Panc1 (cell line): Measurements from ENCODE around the gene FNDC11. TPM values are rescaled to one million over a fixed set of nuclear protein-coding genes. Genes with fewer than 3 reads are reported as not detected.

Experiments
- ATAC-seq: fragments of 200-7000 bp; cut with Tn5 transposase; 2 replicates; pipeline ENCODE4 v1.9.1; 2020; ENCODE audit warnings: mild to moderate bottlenecking, moderate library complexity
- BruUV-seq: library from RNA; stranded (reverse); fragments of 400-500 nt; replicated peaks from 2 replicates; lab custom pipeline; 2021; lab: Mats Ljungman, UMichigan
- CTCF ChIA-PET: fragments of 300-600 bp; sonication (Branson Sonifier 250); formaldehyde crosslinking; loops from one replicate; lab custom pipeline; 2022; ENCODE audit warnings: antibody characterized with exemption; lab: Charles Lee
- POLR2A ChIA-PET: fragments of 300-600 bp; sonication (Branson Sonifier 250); formaldehyde crosslinking; loops from one replicate; lab custom pipeline; 2022; ENCODE audit warnings: antibody characterized with exemption; lab: Charles Lee
- DNase-seq: peaks from one replicate; pipeline ENCODE4 v3.0.0-alpha.2; 2010; ENCODE audit warnings: low read depth, low spot score
- H3K27ac ChIP-seq: 2 replicates; pipeline ENCODE4 v1.5.1; 2011; ENCODE audit warnings: mild to moderate bottlenecking, low read length, inconsistent platforms
- H3K27me3 ChIP-seq: fragments of 200-500 bp; sonication (Bioruptor generic); 2 replicates; pipeline ENCODE4 v1.6.0; 2014; ENCODE audit warnings: low read length, inconsistent platforms; ENCODE audit not compliant: control insufficient read depth, insufficient read depth
- H3K36me3 ChIP-seq: fragments of 200-500 bp; sonication (Bioruptor generic); 2 replicates; pipeline ENCODE4 v1.5.1; 2014; ENCODE audit warnings: inconsistent platforms, mild to moderate bottlenecking, low read length, moderate library complexity; ENCODE audit not compliant: control insufficient read depth, insufficient read depth
- H3K4me1 ChIP-seq: 2 replicates; pipeline ENCODE4 v1.5.1; 2011; ENCODE audit warnings: inconsistent platforms, mild to moderate bottlenecking, low read length, moderate library complexity; ENCODE audit not compliant: control insufficient read depth, insufficient read depth
- H3K4me3 ChIP-seq, 2 experiments: 2 replicates each; pipeline ENCODE4 v1.5.1; 2011 to 2012; ENCODE audit warnings: low read depth in 2 of 2, low read length in 2 of 2, mild to moderate bottlenecking in 2 of 2, inconsistent platforms in 1 of 2, moderate library complexity in 1 of 2
- H3K9me3 ChIP-seq: fragments of 200-500 bp; sonication (Bioruptor generic); 2 replicates; pipeline ENCODE4 v1.5.1; 2014; ENCODE audit warnings: low read depth, mild to moderate bottlenecking, inconsistent platforms, low read length, moderate library complexity; ENCODE audit not compliant: control insufficient read depth, insufficient read depth
- POLR2AphosphoS5 ChIP-seq: IDR thresholded peaks from 2 replicates; pipeline ENCODE4 v1.6.1; 2012; ENCODE audit warnings: mild to moderate bottlenecking, low read depth, low read length, moderate library complexity
- SIN3A ChIP-seq: IDR thresholded peaks from 2 replicates; pipeline ENCODE4 v1.6.1; 2012; ENCODE audit warnings: low read depth, mild to moderate bottlenecking, low read length, moderate library complexity, borderline replicate concordance; ENCODE audit not compliant: insufficient read depth
- TCF7L2 ChIP-seq: IDR thresholded peaks from 2 replicates; pipeline ENCODE4 v1.6.1; 2011; ENCODE audit warnings: mild to moderate bottlenecking, low read depth, low read length, inconsistent platforms
- in situ Hi-C: cut with HindIII; loops from 2 replicates; pipeline ENCODE4 v1.10.0; 2016; ENCODE audit warnings: low sequenced_read_pairs, low pct_unique_long_range_greater_than_20kb
- intact Hi-C: fragments of 100-400 bp; cut with micrococcal nuclease; formaldehyde crosslinking; loops from one replicate; pipeline ENCODE4 v1.10.0; 2022; ENCODE audit not compliant: unreplicated experiment
- total RNA-seq: library from RNA; stranded (reverse); gene quantifications from one replicate; pipeline ENCODE4 v1.2.1, GENCODE V29; 2021; ENCODE audit not compliant: unreplicated experiment
- TF ChIP-seq, protein P1 (sequence below): fragments of 450-650 bp; IDR thresholded peaks from 2 replicates; pipeline ENCODE4 v1.5.1; 2017; ENCODE audit warnings: mild to moderate bottlenecking
- TF ChIP-seq, protein P2 (sequence below), 2 experiments: IDR thresholded peaks; 2 replicates each; pipeline ENCODE4 v1.6.1; 2011 to 2012; ENCODE audit warnings: low read depth in 2 of 2, control low read depth in 1 of 2, low read length in 1 of 2, mild to moderate bottlenecking in 1 of 2, moderate library complexity in 1 of 2; ENCODE audit not compliant: insufficient read depth in 1 of 2

FNDC11 gene
- total RNA-seq, 1 experiment from 2014 or later: 1.3 TPM

DNA sequence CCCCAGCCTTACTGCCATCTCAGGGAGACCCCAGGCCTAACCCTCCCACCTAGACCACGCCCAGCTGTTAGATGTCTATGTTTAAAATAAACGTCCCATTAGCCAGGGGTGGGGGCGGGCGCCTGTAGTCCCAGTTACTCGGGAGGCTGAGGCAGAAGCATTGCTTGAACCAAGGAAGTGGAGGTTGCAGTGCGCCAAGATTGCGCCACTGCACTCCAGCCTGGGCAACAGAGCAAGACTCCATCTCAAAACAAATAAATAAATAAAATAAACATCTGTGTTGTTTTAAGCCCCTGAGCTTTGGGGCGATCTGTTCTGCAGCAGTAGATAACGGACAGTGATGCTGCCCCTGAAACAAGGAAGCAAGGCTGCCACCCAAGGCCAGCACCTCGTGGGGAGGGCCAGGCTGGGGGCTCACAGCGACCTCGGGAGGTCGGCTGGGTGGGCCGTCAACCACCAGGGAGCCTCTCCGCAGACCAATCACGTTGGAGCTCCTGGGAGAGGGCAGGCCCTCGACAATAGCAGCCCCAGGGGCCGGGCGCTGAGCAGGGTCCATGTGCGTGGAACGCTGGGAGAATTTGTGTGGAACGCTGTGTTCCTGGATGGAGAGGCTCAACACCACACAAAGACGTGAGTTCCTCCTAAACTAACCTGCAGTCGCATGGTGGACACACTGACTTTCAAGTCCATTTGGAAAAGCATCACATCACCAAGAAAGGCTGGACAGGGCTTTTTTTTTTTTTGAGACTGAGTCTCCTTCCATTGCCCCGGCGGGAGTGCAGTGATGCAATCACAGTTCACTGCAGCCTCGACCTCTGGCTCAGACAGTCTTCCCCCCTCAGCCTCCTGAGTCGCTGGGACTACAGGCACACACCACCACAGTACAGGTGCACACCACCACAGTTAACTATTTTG is 21.1 kb downstream of the FNDC11 start:
- ATAC-seq: no peak
- intact Hi-C loops: no loop called here
- no TSS peak for BruUV-seq
- in situ Hi-C loops: no loop called here
- POLR2A ChIA-PET: no interaction called here
- CTCF ChIA-PET: interaction anchor here (0.6 kb wide), 1 partner anchor 26 kb away, joined by 6 read pairs; no protein-coding TSS in a partner anchor
- peaks cover 14% of the 10 kb centered on the region for H3K4me1 ChIP-seq
- no peak for DNase-seq
- no peaks in the 10 kb centered on the region for H3K27me3 ChIP-seq
- H3K36me3 ChIP-seq: peaks cover 3% of the 10 kb centered on the region; the same call in 1 of the 2 replicates
- H3K27ac ChIP-seq: peak overlapping the region; percentile 79
- TF ChIP-seq SIN3A: no peak
- no peak for TF ChIP-seq TCF7L2
- TF ChIP-seq, protein P1, sequence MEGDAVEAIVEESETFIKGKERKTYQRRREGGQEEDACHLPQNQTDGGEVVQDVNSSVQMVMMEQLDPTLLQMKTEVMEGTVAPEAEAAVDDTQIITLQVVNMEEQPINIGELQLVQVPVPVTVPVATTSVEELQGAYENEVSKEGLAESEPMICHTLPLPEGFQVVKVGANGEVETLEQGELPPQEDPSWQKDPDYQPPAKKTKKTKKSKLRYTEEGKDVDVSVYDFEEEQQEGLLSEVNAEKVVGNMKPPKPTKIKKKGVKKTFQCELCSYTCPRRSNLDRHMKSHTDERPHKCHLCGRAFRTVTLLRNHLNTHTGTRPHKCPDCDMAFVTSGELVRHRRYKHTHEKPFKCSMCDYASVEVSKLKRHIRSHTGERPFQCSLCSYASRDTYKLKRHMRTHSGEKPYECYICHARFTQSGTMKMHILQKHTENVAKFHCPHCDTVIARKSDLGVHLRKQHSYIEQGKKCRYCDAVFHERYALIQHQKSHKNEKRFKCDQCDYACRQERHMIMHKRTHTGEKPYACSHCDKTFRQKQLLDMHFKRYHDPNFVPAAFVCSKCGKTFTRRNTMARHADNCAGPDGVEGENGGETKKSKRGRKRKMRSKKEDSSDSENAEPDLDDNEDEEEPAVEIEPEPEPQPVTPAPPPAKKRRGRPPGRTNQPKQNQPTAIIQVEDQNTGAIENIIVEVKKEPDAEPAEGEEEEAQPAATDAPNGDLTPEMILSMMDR: no peak
- TF ChIP-seq POLR2AphosphoS5: no peak
- TF ChIP-seq, protein P2, sequence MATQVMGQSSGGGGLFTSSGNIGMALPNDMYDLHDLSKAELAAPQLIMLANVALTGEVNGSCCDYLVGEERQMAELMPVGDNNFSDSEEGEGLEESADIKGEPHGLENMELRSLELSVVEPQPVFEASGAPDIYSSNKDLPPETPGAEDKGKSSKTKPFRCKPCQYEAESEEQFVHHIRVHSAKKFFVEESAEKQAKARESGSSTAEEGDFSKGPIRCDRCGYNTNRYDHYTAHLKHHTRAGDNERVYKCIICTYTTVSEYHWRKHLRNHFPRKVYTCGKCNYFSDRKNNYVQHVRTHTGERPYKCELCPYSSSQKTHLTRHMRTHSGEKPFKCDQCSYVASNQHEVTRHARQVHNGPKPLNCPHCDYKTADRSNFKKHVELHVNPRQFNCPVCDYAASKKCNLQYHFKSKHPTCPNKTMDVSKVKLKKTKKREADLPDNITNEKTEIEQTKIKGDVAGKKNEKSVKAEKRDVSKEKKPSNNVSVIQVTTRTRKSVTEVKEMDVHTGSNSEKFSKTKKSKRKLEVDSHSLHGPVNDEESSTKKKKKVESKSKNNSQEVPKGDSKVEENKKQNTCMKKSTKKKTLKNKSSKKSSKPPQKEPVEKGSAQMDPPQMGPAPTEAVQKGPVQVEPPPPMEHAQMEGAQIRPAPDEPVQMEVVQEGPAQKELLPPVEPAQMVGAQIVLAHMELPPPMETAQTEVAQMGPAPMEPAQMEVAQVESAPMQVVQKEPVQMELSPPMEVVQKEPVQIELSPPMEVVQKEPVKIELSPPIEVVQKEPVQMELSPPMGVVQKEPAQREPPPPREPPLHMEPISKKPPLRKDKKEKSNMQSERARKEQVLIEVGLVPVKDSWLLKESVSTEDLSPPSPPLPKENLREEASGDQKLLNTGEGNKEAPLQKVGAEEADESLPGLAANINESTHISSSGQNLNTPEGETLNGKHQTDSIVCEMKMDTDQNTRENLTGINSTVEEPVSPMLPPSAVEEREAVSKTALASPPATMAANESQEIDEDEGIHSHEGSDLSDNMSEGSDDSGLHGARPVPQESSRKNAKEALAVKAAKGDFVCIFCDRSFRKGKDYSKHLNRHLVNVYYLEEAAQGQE (IDR thresholded peaks at IDR 0.05; ENCODE audit: insufficient read depth in 1 of 2, low read depth in 2 of 2, low read length in 1 of 2): no peak
- peak overlapping the region in 1 of 2 experiments; percentile 57; a peak in 3 of 4 replicates for H3K4me3 ChIP-seq
- H3K9me3 ChIP-seq: no peaks in the 10 kb centered on the region

DNA sequence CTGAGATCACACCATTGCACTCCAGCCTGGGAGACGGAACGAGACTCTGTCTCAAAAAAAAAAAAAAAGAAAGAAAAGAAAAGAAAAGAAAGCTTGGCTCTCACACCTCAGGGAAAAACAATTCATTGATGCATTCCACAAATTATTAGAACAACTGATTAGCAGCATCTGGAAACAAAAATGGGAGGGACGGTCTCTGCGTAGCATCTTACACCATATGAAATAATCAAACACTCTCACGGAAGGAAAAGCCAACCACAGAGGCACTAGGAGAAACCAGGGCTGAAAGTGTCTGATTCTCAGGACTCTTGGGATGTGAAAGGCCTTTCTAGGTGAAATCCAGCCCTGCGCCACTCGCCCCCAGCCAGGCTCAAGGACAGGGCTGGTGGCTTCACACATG is 22.4 kb downstream of the FNDC11 start:
- CTCF ChIA-PET: no interaction called here
- TF ChIP-seq TCF7L2 (no peak), SIN3A (no peak), POLR2AphosphoS5 (no peak)
- TF ChIP-seq, protein P2 (IDR thresholded peaks at IDR 0.05; ENCODE audit: insufficient read depth in 1 of 2, low read depth in 2 of 2, low read length in 1 of 2): no peak
- TF ChIP-seq, protein P1: no peak
- BruUV-seq: no TSS peak
- Histone ChIP-seq H3K4me3 (no peak overlapping the region), H3K9me3 (no peaks in the 10 kb centered on the region), H3K27ac (no peak overlapping the region), H3K36me3 (peaks cover 3% of the 10 kb centered on the region; the same call in 1 of the 2 replicates), H3K4me1 (peaks cover 14% of the 10 kb centered on the region), H3K27me3 (no peaks in the 10 kb centered on the region)
- DNase-seq (no peak), ATAC-seq (no peak)
- intact Hi-C loops (no loop called here), in situ Hi-C loops (no loop called here)
- POLR2A ChIA-PET: interaction anchor here (0.6 kb wide), 2 partner anchors 13 to 28 kb away, joined by 3 to 9 read pairs; no protein-coding TSS in a partner anchor
